Measurements from ENCODE around the gene RFX8.
A peak's percentile ranks its signal among the peaks of the same experiment; 100 is the strongest.
"Not testable (repeated sequence)": the region's sequence is repeated elsewhere in the genome, so short reads cannot be mapped to it uniquely, and the experiment has no call there.

The RFX8 gene

GRCh38 chr2:101438555-101438954 lies 36.4 kb downstream of the RFX8 start:
- not testable (repeated sequence) for DNase-seq

DNA sequence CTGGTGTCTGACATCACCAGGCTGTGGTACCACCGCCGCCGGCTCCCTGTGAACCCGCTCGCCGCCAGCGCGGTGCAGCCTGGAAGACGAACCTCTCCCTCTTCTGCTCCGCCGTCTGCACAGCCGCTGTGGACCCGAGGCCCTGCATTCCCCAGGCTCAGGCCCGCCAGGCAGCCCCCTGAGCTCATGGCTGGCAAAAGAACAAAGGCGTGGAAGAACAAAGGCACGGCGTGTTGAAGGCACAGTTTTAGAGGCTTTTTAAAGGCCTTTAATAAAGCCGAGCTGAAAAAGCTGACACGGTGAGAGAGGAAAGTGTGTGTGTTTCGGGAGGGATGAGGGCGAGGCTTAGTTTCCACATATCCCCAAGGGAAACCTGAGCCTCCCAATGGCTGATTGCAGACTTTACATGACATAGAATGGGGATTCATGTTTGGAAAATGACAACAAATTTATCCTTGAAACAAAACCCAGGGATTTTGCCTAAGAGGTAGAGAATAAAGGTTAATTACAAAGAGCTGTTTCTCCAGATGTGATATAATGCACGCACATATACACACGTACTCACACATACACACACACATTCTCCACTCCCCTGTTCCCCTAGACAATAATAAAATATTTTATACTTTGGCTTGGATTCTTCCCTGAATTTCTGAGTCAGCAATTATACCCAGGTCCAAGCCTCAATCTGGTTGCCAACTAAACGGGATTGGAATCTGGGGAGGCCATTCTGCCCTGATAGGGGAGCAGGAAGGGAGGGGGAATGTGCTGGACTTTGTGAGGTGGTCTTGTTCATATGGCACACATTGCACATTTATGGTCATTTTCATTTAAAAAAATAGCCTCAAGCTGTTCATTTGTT lies 39.7 kb downstream of the RFX8 start:
- DNase-seq: no peak

DNA sequence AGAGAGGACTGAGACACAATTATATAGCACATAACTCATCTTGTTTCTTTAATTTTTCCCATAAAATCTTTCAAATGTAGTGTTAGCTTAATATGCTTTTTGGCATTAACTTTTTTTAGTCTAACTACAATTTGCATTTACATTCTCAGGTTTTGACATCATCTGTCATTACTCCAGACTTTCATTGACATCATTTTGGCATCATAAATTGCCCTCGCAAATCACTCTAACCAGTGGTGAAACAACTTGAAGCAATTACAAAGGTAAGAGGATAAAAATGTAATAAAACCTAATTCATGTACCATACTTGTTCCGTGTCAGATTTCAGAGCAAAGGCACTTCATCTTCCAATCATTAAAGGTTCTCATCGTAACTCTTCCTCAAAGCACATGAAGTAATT lies 41.4 kb downstream of the RFX8 start:
- DNase-seq: no peak

GRCh38 chr2:101432411-101433181 lies 42.3 kb downstream of the RFX8 start:
- no peak for DNase-seq

DNA sequence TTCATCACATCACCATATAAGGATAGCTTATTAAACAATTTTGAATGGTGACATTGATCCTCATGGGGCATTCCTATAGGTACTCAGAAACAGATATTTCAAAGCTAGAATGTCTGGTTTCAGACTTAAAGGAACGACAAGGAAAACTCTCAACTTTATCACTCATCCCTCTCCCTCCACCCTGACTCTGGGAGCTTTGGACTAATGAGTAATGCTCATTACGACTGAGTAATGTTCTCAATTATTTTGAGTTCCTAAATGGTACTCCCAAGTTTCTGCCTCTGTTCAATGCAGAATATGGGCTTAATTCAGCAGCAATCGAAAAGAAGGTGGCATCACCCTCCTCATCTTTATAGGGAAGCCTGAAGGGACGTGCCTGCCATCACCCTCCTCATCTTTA lies 43.4 kb downstream of the RFX8 start:
- DNase-seq: no peak

DNA sequence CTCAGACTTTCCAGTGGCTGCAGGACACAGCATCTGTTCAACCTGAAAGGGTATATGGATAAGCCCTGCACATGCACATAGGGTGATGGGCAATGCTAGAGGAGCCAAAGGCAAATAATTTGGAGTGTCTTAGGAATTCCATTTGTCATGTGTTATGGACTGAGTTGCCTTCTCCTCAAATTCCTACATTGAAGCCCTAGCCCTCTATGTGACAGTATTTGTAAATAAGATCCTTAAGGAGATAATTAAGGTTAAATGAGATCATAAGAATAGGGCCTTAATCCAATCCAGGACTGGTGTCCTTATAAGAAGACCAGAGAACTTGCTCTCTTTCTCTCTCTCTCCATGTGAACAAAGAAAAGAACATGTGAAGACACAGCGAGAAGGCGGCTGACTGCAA lies 44.8 kb downstream of the RFX8 start:
- no peak for DNase-seq

DNA sequence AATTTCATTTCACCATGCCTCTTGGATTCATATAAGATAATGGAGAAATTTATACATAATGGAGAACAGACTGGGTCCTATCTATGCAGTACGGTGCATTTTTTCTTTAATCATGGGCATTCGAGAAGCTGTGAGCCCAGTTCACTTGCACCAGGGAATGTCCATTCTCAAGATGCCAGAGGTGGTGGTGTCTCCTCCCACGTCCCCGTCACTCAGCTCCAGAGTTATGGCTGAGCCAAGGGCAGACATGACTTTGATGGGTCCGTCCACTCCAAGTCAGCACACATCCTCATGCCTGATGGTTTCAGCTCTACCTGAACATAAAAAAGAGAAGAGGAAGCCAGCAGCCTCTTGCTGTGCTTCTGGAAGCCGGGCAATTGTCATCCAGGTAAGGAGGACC lies 45.5 kb downstream of the RFX8 start:
- DNase-seq: no peak

DNA sequence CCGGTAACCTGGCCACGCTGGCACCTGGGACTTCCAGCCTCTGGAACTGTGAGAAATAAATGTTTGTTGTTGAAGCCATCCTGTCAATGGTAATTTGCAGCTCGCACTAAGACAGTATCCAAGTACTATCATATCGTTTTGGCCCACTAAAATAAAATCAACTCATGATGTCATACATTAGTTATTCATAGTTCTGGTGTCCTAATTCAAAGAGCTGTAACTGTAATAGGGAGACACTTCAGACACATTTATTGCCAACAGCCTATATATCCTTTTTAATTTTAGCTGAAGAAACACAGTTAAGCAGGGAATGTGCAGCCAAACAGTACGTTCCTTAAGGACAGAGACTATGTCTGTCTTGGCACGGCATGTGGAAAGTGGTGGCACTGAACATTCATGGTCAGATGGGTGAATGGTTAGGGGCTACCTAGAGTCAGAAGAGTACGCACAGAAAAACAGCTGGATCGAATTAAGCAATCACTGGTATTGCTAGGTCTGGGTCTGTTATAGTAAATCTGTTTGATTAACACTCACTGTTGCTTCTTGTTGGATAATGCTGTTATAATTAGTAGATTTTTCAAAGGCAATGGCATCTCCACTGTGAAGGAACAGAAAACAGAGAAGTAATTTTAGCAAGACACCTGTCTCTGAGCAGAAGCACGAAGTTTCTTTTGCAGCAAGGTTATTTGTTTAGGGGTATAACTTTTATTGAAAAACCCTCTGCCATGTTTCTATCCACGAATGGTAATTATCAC lies 46.3 kb downstream of the RFX8 start:
- no peak for DNase-seq

GRCh38 chr2:101427743-101428142 lies 47.2 kb downstream of the RFX8 start:
- DNase-seq: no peak

DNA sequence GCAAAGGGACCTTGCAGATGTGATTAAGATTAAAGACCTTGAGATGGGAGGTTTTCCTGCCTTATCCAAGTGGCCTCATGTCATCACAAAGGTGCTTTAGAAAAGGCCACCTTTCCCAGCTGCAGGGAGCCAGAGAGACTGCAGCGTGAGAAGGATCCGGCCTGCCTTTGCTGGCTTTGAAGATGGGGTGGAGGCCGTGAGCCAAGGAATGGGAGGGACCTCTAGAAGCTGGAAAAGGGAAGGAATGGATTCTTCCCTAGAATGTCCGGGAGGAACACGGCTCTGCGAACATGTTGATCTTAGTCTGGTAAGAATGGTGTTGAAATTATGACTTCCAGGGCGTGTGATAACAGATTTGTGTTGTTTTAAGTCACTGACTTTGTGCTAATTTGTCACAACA lies 47.7 kb downstream of the RFX8 start:
- no peak for DNase-seq

GRCh38 chr2:101426822-101427221 lies 48.1 kb downstream of the RFX8 start:
- no peak for DNase-seq

- DNase-seq: no peak
Observed at GRCh38 chr2:101420623-101421022, 54.3 kb downstream of the RFX8 start.

DNA sequence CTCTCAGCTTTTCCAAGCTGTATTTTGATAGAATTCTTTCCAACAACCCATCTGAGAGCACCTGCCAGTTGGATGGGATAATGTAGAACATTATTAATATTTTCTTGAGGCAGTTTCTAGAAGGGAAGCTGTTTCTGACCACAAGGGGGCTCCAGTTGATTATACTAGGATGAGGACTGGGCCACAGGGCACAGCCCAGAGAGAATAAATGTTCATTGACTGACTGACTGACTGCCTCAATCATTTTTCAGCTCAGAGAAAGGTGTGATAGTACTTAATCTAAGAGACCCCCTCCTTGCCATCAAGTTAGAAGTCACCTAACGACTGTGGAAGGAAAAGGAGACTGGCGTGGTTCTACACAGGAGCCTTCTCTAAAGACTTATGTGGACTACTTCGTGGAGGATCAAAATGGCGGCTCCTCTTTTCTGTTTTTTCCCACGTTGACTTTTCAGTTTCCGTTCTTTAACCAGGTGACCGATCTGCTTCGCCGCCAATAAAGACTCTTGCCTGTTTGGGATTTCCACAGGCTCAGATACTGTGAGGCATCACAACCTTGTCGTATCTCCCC lies 55.7 kb downstream of the RFX8 start:
- peak; percentile 57 for DNase-seq

- no peak for DNase-seq
Observed at GRCh38 chr2:101418460-101419095, 56.3 kb downstream of the RFX8 start.

GRCh38 chr2:101416609-101417008 lies 58.3 kb downstream of the RFX8 start:
- DNase-seq: no peak

- no peak for DNase-seq
Observed at GRCh38 chr2:101415884-101416283, 59.0 kb downstream of the RFX8 start.

DNA sequence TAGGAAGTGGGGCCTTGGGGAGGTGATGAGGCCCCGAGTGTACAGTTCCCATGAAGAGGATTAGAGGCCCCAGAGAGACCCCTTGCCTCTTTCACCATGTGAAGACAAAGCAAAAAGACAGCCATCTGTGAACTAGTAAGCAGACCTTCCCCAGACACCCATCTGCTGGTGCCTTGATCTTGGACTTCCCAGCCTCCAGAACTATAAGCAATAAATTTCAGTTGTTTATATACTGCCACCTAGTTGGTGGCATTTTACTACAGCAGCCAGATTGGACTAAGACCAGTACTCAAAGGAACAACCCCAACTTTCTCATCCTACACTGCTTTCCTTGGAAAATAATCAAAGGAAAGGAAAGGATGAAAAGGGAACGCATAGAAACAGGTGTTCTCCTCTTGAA lies 59.7 kb downstream of the RFX8 start:
- no peak for DNase-seq

- no peak for DNase-seq
Observed at GRCh38 chr2:101412092-101412694, 62.7 kb downstream of the RFX8 start.

DNA sequence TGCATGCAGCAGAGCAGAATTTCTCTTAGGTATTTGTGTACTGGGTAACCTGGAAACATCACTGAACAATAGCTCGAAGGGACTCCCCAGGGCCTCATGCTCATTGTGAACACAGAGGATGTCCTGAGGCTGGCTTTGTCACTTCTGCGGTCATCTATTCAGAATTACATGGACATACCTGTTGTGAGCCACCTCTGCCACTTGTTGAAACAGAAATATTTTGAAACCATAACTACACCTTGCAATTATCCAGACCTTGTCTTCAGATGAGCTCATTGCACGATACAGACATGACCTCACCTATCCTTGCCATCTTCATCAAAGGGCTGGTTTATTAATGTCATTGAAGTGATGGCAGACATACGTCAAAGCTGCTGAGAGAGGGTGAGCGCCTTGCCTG lies 64.2 kb downstream of the RFX8 start:
- DNase-seq: no peak

GRCh38 chr2:101410114-101410513 lies 64.8 kb downstream of the RFX8 start:
- DNase-seq: no peak

DNA sequence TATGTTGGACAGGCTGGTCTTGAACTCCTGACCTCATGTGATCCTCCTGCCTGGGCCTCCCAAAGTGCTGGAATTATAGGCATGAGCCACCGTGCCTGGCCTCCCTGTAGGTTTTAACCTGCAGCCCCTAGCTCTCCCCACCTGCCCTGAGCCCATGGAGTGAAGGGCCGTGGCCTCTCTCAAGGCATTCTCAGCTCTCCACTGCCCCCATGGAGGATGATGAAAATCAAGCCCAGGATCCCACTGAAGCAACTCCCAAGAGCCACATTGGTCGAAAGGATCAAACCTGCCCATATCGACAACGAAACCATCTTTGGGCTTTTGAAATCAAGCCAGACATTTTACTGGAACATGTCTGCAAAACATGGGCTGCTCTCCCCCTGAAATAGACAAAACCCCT lies 65.2 kb downstream of the RFX8 start:
- DNase-seq: no peak

GRCh38 chr2:101408925-101409324 lies 66.0 kb downstream of the RFX8 start:
- no peak for DNase-seq

All from activated gamma-delta T cell treated with Interleukin-2 at 50 U/mL for 16 hours (primary cell).